ENCODE data around the gene CCDC158.

- no peak for TF ChIP-seq RFX5 (IDR thresholded peaks at IDR 0.05)
- TF ChIP-seq CTCF (IDR thresholded peaks at IDR 0.05), result no peak
- TF ChIP-seq CHD4 (IDR thresholded peaks at IDR 0.05; ENCODE audit: borderline replicate concordance), result no peak
These were observed 32.6 kb downstream of the CCDC158 start for GRCh38 chr4:76388160-76388908.

Data from A549 (cell line).